Lower lobe of right lung (tissue), 2 donors: Measurements from ENCODE around the gene VPS41. TPM values are rescaled to one million over a fixed set of nuclear protein-coding genes. Genes with fewer than 3 reads are reported as not detected.
"Not testable (repeated sequence)": the region's sequence is repeated elsewhere in the genome, so short reads cannot be mapped to it uniquely, and the experiment has no call there.

ENCODE experiments used
- ATAC-seq, 2 donors: fragments of 200-7000 bp; cut with Tn5 transposase; one replicate each; pipeline ENCODE4 v1.9.1; 2020 to 2022; ENCODE audit warnings: mild to moderate bottlenecking in 2 of 2, moderate library complexity in 2 of 2
- DNase-seq: peaks from one replicate; pipeline ENCODE4 v3.0.0-alpha.2; 2020
- H3K27ac ChIP-seq: fragments of 200-600 bp; one replicate; pipeline ENCODE4 v1.8.0; 2022
- H3K27me3 ChIP-seq: fragments of 200-600 bp; one replicate; pipeline ENCODE4 v1.8.0; 2022; ENCODE audit warnings: low read depth
- H3K36me3 ChIP-seq: fragments of 200-600 bp; one replicate; pipeline ENCODE4 v1.8.0; 2022; ENCODE audit warnings: mild to moderate bottlenecking
- H3K4me1 ChIP-seq: fragments of 200-600 bp; one replicate; pipeline ENCODE4 v1.8.0; 2022
- H3K4me3 ChIP-seq: fragments of 200-600 bp; one replicate; pipeline ENCODE4 v1.8.0; 2022; ENCODE audit warnings: mild to moderate bottlenecking
- H3K9me3 ChIP-seq: fragments of 200-600 bp; one replicate; pipeline ENCODE4 v1.8.0; 2022
- CTCF ChIP-seq: fragments of 200-600 bp; IDR thresholded peaks from one replicate; pipeline ENCODE4 v1.8.0; 2022; ENCODE audit warnings: antibody characterized with exemption, mild to moderate bottlenecking
- intact Hi-C: fragments of 100-400 bp; cut with DNase I; formaldehyde crosslinking; loops from one replicate; pipeline ENCODE4 v1.11.0; 2022
- total RNA-seq: library from RNA; stranded (reverse); fragmentation: NEBNext Ultra II Directional; extraction: Animal tissue kit (Norgen Biotek cat#: 25700); gene quantifications from one replicate; pipeline ENCODE4 v1.2.1, GENCODE V29; 2021
- donor health status: DM: no; HTN: yes; CAD: no; lungs with severe emphysema.

Gene VPS41
- total RNA-seq, 1 donor from 2014 or later = 103 TPM

- no peak overlapping the region for H3K4me3 ChIP-seq
- no peak for DNase-seq
These were observed 41.3 kb upstream of the VPS41 start for GRCh38 chr7:38950309-38950708.

GRCh38 chr7:38947541-38947940 lies 38.5 kb upstream of the VPS41 start:
- H3K27me3 ChIP-seq, H3K27ac ChIP-seq, DNase-seq, H3K4me3 ChIP-seq, H3K4me1 ChIP-seq, H3K36me3 ChIP-seq, intact Hi-C loops, H3K9me3 ChIP-seq, ATAC-seq: not testable (repeated sequence)

More at GRCh38 chr7:38950309-38950708, 41.3 kb upstream of the VPS41 start:
- Histone ChIP-seq H3K36me3 (no peaks in the 10 kb centered on the region), H3K27ac (no peak overlapping the region), H3K27me3 (no peaks in the 10 kb centered on the region), H3K9me3 (no peaks in the 10 kb centered on the region), H3K4me1 (no peaks in the 10 kb centered on the region)
- intact Hi-C loops = no loop called here
- ATAC-seq = no peak
- no peak for TF ChIP-seq CTCF

- H3K9me3 ChIP-seq = no peaks in the 10 kb centered on the region
- TF ChIP-seq CTCF = no peak
These were observed 33.5 kb upstream of the VPS41 start for GRCh38 chr7:38942431-38943051.

GRCh38 chr7:38940774-38941173 lies 31.8 kb upstream of the VPS41 start:
- DNase-seq (no peak), ATAC-seq (no peak)
- TF ChIP-seq CTCF = no peak
- H3K4me3 ChIP-seq = no peak overlapping the region
- no peak overlapping the region for H3K27ac ChIP-seq
- H3K9me3 ChIP-seq = no peaks in the 10 kb centered on the region
- H3K4me1 ChIP-seq = no peaks in the 10 kb centered on the region
- intact Hi-C loops = no loop called here
- no peaks in the 10 kb centered on the region for H3K27me3 ChIP-seq
- no peaks in the 10 kb centered on the region for H3K36me3 ChIP-seq

More at GRCh38 chr7:38942431-38943051, 33.5 kb upstream of the VPS41 start:
- DNase-seq (no peak), ATAC-seq (no peak)
- H3K27ac ChIP-seq = no peak overlapping the region
- no peak overlapping the region for H3K4me3 ChIP-seq
- H3K27me3 ChIP-seq = no peaks in the 10 kb centered on the region
- intact Hi-C loops = no loop called here
- no peaks in the 10 kb centered on the region for H3K4me1 ChIP-seq
- H3K36me3 ChIP-seq = no peaks in the 10 kb centered on the region

- H3K9me3 ChIP-seq = no peaks in the 10 kb centered on the region
- ATAC-seq (no peak), DNase-seq (no peak)
- intact Hi-C loops = no loop called here
- no peak for TF ChIP-seq CTCF
- no peaks in the 10 kb centered on the region for H3K4me1 ChIP-seq
- H3K27me3 ChIP-seq = no peaks in the 10 kb centered on the region
- no peaks in the 10 kb centered on the region for H3K36me3 ChIP-seq
- H3K4me3 ChIP-seq = no peak overlapping the region
- no peak overlapping the region for H3K27ac ChIP-seq
These were observed 29.6 kb upstream of the VPS41 start for GRCh38 chr7:38938589-38938988.

GRCh38 chr7:38938001-38938485 lies 29.1 kb upstream of the VPS41 start:
- Histone ChIP-seq H3K4me3 (no peak overlapping the region), H3K36me3 (no peaks in the 10 kb centered on the region), H3K4me1 (no peaks in the 10 kb centered on the region), H3K9me3 (no peaks in the 10 kb centered on the region), H3K27ac (no peak overlapping the region), H3K27me3 (no peaks in the 10 kb centered on the region)
- no peak for DNase-seq
- no peak for TF ChIP-seq CTCF
- no peak for ATAC-seq
- intact Hi-C loops = no loop called here
